ENCODE results near the gene CUX1.
A peak's percentile ranks its signal among the peaks of the same experiment; 100 is the strongest.
"Not testable (repeated sequence)": the region's sequence is repeated elsewhere in the genome, so short reads cannot be mapped to it uniquely, and the experiment has no call there.

CUX1 gene

GRCh38 chr7:101803203-101804087 lies 14.0 kb upstream of the CUX1 start:
- DNase-seq (ENCODE audit: low read depth in 2 of 2), result no peak

GRCh38 chr7:101804088-101804963 lies 13.1 kb upstream of the CUX1 start:
- DNase-seq (ENCODE audit: low read depth in 2 of 2), result no peak

- no peak for DNase-seq (ENCODE audit: low read depth in 2 of 2)
These were observed 12.5 kb upstream of the CUX1 start for GRCh38 chr7:101804967-101805366.

- no peak for DNase-seq (ENCODE audit: low read depth in 2 of 2)
These were observed 4.8 kb upstream of the CUX1 start for GRCh38 chr7:101812595-101812994.

- DNase-seq (ENCODE audit: low read depth in 2 of 2), result no peak
These were observed 3.9 kb upstream of the CUX1 start for GRCh38 chr7:101813402-101814019.

- DNase-seq (ENCODE audit: low read depth in 2 of 2), result peak in 1 of 2 donors; percentile 45
These were observed 3.1 kb upstream of the CUX1 start for GRCh38 chr7:101814081-101814990.

GRCh38 chr7:101814991-101815825 lies 2.2 kb upstream of the CUX1 start:
- peak; percentile 22 to 63 for DNase-seq (ENCODE audit: low read depth in 2 of 2)

- peak; percentile 27 to 60 for DNase-seq (ENCODE audit: low read depth in 2 of 2)
These were observed 1.4 kb upstream of the CUX1 start for GRCh38 chr7:101815826-101816594.

- DNase-seq (ENCODE audit: low read depth in 2 of 2), result peak in 1 of 2 donors; percentile 21
These were observed 593 bp upstream of the CUX1 start for GRCh38 chr7:101816595-101817470.

- DNase-seq (ENCODE audit: low read depth in 2 of 2), result no peak
These were observed 1.1 kb downstream of the CUX1 start for GRCh38 chr7:101818287-101819071.

GRCh38 chr7:101819183-101819582 lies 1.8 kb downstream of the CUX1 start:
- no peak for DNase-seq (ENCODE audit: low read depth in 2 of 2)

- DNase-seq (ENCODE audit: low read depth in 2 of 2), result no peak
These were observed 2.6 kb downstream of the CUX1 start for GRCh38 chr7:101819913-101820522.

- no peak for DNase-seq (ENCODE audit: low read depth in 2 of 2)
These were observed 3.3 kb downstream of the CUX1 start for GRCh38 chr7:101820703-101821102.

GRCh38 chr7:101822632-101823031 lies 5.2 kb downstream of the CUX1 start:
- not testable (repeated sequence) for DNase-seq (ENCODE audit: low read depth in 2 of 2)

- no peak for DNase-seq (ENCODE audit: low read depth in 2 of 2)
These were observed 5.7 kb downstream of the CUX1 start for GRCh38 chr7:101823096-101823495.

GRCh38 chr7:101823596-101823995 lies 6.2 kb downstream of the CUX1 start:
- no peak for DNase-seq (ENCODE audit: low read depth in 2 of 2)

GRCh38 chr7:101824440-101824839 lies 7.0 kb downstream of the CUX1 start:
- no peak for DNase-seq (ENCODE audit: low read depth in 2 of 2)

Measured in stimulated activated CD8-positive, alpha-beta memory T cell treated with anti-CD3 and anti-CD28 coated beads, Interleukin-7, amount 100 ng/mL, for 4 hours (primary cell).